ENCODE results near the gene GPR3. TPM values are rescaled to one million over a fixed set of nuclear protein-coding genes. Genes with fewer than 3 reads are reported as not detected.
A peak's percentile ranks its signal among the peaks of the same experiment; 100 is the strongest.

The GPR3 gene
- total RNA-seq, 1 donor from 2014 or later: 0.74 TPM

- Histone ChIP-seq H3K9me3 (no peaks in the 10 kb centered on the region), H3K4me1 (peaks cover 51% of the 10 kb centered on the region), H3K27me3 (no peaks in the 10 kb centered on the region), H3K4me3 (peak within 1 kb of the TSS; percentile 75 to 97), H3K36me3 (peaks cover 0 to 29% of the 10 kb centered on the region in 2 donors), H3K27ac (peak within 1 kb of the TSS; percentile 99)
- TF ChIP-seq, protein P1, sequence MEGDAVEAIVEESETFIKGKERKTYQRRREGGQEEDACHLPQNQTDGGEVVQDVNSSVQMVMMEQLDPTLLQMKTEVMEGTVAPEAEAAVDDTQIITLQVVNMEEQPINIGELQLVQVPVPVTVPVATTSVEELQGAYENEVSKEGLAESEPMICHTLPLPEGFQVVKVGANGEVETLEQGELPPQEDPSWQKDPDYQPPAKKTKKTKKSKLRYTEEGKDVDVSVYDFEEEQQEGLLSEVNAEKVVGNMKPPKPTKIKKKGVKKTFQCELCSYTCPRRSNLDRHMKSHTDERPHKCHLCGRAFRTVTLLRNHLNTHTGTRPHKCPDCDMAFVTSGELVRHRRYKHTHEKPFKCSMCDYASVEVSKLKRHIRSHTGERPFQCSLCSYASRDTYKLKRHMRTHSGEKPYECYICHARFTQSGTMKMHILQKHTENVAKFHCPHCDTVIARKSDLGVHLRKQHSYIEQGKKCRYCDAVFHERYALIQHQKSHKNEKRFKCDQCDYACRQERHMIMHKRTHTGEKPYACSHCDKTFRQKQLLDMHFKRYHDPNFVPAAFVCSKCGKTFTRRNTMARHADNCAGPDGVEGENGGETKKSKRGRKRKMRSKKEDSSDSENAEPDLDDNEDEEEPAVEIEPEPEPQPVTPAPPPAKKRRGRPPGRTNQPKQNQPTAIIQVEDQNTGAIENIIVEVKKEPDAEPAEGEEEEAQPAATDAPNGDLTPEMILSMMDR (IDR thresholded peaks at IDR 0.05): no peak
- TF ChIP-seq POLR2A (IDR thresholded peaks at IDR 0.05) (peak; percentile 35 to 92), POLR2AphosphoS5 (IDR thresholded peaks at IDR 0.05; ENCODE audit: insufficient read depth in 1 of 2, low read depth in 1 of 2) (peak; percentile 91 to 98)
- intact Hi-C loops (cut with DNase I): no loop called here
- DNase-seq (ENCODE audit: extremely low spot score in 2 of 2): peak in 1 of 2 donors; percentile 97
These were observed 25.8 kb upstream of the GPR3 start, which contains the start of gene MAP3K6 for GRCh38 chr1:27366411-27367159. MAP3K6 (minus strand) TSS chr1:27366961; CDS start chr1:27366597, 364 bp downstream.

DNA sequence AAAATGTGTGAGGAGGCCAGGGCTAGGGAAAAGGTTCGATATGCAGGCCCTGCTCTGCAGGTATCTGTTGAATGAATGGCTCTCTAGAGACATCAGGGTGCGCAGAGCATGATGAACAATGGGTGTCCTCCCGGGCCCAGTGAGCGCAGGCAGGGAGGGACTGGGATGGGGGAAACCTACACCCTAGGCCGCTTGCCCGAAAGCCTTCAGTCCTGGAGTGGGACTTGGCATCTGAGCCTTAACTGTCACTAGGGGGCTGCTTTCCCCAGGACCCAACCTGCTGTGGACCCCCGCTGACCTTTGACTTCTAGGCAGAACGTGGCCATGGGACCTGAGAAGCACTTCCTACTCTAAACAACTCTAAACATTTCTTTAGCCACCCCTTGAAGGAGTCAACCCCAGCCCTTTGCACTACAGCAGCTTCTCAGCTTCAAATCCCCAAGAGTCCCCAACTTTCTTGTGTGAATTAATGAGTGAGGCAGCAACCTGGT is 25.2 kb upstream of the GPR3 start:
- no peak for DNase-seq (ENCODE audit: extremely low spot score in 2 of 2)
- Histone ChIP-seq H3K36me3 (peaks cover 0 to 23% of the 10 kb centered on the region in 2 donors), H3K27ac (peak overlapping the region; percentile 99), H3K9me3 (no peaks in the 10 kb centered on the region), H3K4me1 (peaks cover 51% of the 10 kb centered on the region), H3K27me3 (no peaks in the 10 kb centered on the region), H3K4me3 (peak overlapping the region; percentile 75 to 97)
- TF ChIP-seq, protein P1 (IDR thresholded peaks at IDR 0.05): no peak
- TF ChIP-seq POLR2AphosphoS5 (IDR thresholded peaks at IDR 0.05; ENCODE audit: insufficient read depth in 1 of 2, low read depth in 1 of 2): peak in 1 of 2 donors; percentile 66
- intact Hi-C loops (cut with DNase I): no loop called here

GRCh38 chr1:27368869-27369582 is 23.4 kb upstream of the GPR3 start:
- Histone ChIP-seq H3K4me1 (peaks cover 49% of the 10 kb centered on the region), H3K27ac (peak overlapping the region; percentile 99), H3K9me3 (no peaks in the 10 kb centered on the region), H3K27me3 (no peaks in the 10 kb centered on the region), H3K4me3 (no peak overlapping the region), H3K36me3 (peaks cover 0 to 5% of the 10 kb centered on the region in 2 donors)
- intact Hi-C loops (cut with DNase I): no loop called here
- TF ChIP-seq POLR2AphosphoS5 (IDR thresholded peaks at IDR 0.05; ENCODE audit: insufficient read depth in 1 of 2, low read depth in 1 of 2) (no peak), POLR2A (IDR thresholded peaks at IDR 0.05) (no peak)
- TF ChIP-seq, protein P1 (IDR thresholded peaks at IDR 0.05): no peak
- DNase-seq (ENCODE audit: extremely low spot score in 2 of 2): no peak

- Histone ChIP-seq H3K4me3 (no peak overlapping the region), H3K36me3 (no peaks in the 10 kb centered on the region), H3K9me3 (no peaks in the 10 kb centered on the region), H3K27ac (no peak overlapping the region), H3K4me1 (peaks cover 36% of the 10 kb centered on the region), H3K27me3 (no peaks in the 10 kb centered on the region)
- no peak for DNase-seq (ENCODE audit: extremely low spot score in 2 of 2)
- intact Hi-C loops (cut with DNase I): no loop called here
- TF ChIP-seq POLR2AphosphoS5 (IDR thresholded peaks at IDR 0.05; ENCODE audit: insufficient read depth in 1 of 2, low read depth in 1 of 2): no peak
- TF ChIP-seq POLR2A (IDR thresholded peaks at IDR 0.05): no peak
- TF ChIP-seq, protein P1 (IDR thresholded peaks at IDR 0.05): no peak
These were observed 20.2 kb upstream of the GPR3 start for GRCh38 chr1:27372022-27372807.

All from vagina (tissue), 2 donors.